ENCODE results near the gene BMAL1. TPM values are rescaled to one million over a fixed set of nuclear protein-coding genes. Genes with fewer than 3 reads are reported as not detected.

The BMAL1 gene
- total and polyA plus RNA-seq, 2 of the 8 experiments (the other 6 are each of a cell fraction or from before 2014, with no cell fraction given), result 6.8 to 6.9 TPM

DNA sequence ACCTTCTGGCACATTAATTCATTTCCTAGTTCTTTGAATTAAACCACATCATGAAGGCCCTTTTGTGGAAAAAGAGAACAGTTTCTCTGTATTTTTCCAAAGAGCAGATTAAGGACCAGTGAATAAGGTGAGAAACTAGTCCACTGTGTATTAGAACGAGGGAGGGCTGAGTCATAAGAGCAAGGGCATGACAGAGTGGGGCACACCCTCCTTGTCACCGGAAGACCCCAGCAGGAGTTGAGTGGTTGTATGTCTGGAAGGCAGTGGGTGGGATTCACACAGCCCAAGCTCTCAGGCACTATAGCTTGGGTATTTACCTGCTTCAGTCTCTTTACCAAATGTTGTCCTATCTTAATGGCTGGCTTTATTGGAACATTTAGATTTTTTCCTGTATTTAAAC is 86.8 kb downstream of the BMAL1 start (continued):
- no peak for TF ChIP-seq CTBP2 (IDR thresholded peaks at IDR 0.05; ENCODE audit: borderline replicate concordance, insufficient read depth, insufficient read length, low read length)
- TF ChIP-seq, protein P1, sequence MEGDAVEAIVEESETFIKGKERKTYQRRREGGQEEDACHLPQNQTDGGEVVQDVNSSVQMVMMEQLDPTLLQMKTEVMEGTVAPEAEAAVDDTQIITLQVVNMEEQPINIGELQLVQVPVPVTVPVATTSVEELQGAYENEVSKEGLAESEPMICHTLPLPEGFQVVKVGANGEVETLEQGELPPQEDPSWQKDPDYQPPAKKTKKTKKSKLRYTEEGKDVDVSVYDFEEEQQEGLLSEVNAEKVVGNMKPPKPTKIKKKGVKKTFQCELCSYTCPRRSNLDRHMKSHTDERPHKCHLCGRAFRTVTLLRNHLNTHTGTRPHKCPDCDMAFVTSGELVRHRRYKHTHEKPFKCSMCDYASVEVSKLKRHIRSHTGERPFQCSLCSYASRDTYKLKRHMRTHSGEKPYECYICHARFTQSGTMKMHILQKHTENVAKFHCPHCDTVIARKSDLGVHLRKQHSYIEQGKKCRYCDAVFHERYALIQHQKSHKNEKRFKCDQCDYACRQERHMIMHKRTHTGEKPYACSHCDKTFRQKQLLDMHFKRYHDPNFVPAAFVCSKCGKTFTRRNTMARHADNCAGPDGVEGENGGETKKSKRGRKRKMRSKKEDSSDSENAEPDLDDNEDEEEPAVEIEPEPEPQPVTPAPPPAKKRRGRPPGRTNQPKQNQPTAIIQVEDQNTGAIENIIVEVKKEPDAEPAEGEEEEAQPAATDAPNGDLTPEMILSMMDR (IDR thresholded peaks at IDR 0.05; ENCODE audit: control extremely low read depth in 1 of 3, insufficient read depth in 1 of 3, low read depth in 1 of 3, low read length in 3 of 3), result no peak

Measured in H1 (cell line).